GM18505 (cell line): ENCODE measurements around the gene CNIH4.

Source experiments
- ATAC-seq: cut with Tn5 transposase; IDR thresholded peaks from one replicate; pipeline ENCODE4 v1.9.1; 2021; ENCODE audit not compliant: unreplicated experiment
- POLR2A ChIP-seq: IDR thresholded peaks from 4 replicates; pipeline ENCODE4 v1.6.1; 2011; ENCODE audit warnings: borderline replicate concordance; ENCODE audit not compliant: insufficient read depth, insufficient read length; ENCODE audit errors: extremely low read depth

CNIH4 gene

DNA sequence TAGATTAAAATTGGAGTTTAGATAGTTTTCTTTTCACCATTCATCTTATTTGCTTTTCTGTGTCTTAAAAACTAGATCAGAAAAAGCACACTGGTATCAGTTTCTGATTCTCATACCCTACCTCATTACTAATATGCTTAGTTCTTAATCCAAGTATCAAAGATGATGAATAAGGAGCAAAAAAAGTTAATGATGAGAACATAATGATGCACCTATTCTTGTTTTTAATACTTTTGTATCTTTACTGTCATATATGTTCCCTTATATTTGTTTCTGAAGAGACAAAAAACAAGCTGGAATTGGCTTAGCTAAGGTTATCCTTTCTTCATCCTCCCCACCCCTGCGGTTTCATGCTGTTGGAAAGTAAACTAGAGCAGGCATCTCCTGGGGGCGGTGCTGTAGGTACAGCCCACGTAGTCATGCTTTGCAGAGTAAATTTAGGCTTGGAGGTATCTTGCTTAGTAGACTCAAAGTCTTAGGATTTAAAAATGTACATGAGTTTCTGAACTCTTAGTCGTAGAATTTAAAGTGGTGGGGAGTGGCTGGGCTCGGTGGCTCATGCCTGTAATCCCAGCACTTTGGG is 16.4 kb downstream of the CNIH4 start:
- ATAC-seq = no peak
- no peak for TF ChIP-seq POLR2A

- ATAC-seq = no peak
- no peak for TF ChIP-seq POLR2A
These were observed 18.4 kb downstream of the CNIH4 start for GRCh38 chr1:224375059-224375458.

DNA sequence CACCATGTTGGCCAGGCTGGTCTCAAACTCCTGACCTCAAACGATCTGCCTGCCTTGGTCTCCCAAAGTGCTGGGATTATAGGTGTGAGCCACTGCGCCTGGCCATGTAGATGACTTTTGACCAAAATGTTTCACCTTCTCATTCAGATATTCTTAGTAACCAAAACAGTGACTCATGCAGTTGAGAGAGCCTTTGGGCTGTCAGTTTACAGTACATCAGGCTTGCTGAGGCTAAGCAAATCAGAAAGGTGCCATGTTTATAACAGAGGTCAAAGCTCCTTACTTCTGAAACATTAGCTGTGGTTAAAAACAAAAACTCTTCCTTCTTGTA is 21.0 kb downstream of the CNIH4 start:
- ATAC-seq = peak; percentile 50

DNA sequence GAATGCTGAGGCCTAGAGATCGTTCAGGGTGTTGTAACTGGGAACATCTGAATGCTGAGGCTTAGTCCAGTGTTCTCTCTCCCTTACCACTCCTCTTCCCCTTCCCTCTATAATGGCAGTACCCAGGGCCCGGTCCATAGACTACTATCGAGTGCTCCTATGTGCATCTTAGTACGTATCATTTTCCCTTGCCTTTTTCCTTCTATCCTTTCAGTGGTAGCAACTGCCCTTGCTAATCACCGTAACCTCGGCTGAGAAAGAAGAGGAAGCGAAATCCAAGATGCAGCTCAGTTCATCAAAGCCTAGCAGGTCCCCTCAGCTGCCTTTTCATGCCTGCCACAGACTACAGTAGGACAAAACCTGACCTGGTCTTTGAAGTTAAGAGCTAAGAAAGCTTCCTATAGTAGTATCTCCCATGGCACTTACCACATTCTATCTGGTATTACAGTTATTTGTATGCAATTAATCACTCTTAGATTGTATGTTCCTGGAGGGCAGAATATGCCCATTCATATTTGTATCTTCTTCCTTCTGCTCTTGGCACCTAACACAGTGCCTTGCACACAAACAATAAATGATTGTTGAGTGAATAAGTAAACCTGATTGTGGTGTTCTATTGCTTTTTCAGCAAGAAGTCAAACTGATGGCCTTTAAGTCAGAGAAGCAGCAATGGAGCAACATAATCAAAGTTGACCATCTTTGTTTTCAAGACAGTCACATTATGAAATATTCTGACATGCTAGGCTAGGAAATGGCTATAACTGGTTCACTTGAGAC is 22.4 kb downstream of the CNIH4 start:
- TF ChIP-seq POLR2A = no peak
- peak; percentile 34 for ATAC-seq

More for the DNA sequence above, 21.0 kb downstream of the CNIH4 start:
- no peak for TF ChIP-seq POLR2A

- TF ChIP-seq POLR2A = no peak
- ATAC-seq = peak; percentile 54
These were observed 23.3 kb downstream of the CNIH4 start for GRCh38 chr1:224380003-224380402.

- no peak for TF ChIP-seq POLR2A
- no peak for ATAC-seq
These were observed 25.3 kb downstream of the CNIH4 start for GRCh38 chr1:224381880-224382548.

- ATAC-seq = no peak
- no peak for TF ChIP-seq POLR2A
These were observed 26.5 kb downstream of the CNIH4 start for GRCh38 chr1:224383218-224383617.

DNA sequence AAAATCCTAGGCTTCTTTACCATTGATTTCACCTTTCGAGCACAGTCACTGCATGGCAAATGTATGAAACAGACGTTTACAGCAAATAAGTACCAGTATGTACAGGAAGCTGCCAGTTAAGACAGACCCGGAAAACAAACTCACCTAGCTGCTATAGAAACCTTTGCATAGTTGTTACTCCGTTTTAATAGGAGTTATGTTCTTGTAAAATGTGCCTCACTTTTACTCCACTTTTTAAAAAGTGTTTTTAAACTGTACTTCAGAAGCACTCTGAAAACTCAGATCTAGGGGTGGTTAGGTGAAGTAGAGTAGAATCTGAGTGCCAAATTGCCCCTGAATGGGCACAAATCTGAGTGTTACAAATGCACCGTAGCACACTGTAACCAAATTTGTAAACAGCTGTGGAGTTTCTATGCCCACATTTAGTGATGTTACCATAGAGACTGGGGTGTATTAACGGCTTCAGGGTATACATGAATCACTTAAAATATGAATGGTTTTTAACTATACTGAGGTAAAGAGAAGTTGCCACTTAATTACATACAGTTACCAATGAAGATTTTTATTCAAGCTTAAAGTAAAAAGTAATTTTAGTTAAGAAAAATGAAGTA is 30.7 kb downstream of the CNIH4 start:
- no peak for TF ChIP-seq POLR2A
- ATAC-seq = no peak

- ATAC-seq = no peak
- no peak for TF ChIP-seq POLR2A
These were observed 31.3 kb downstream of the CNIH4 start for GRCh38 chr1:224387943-224388342.

DNA sequence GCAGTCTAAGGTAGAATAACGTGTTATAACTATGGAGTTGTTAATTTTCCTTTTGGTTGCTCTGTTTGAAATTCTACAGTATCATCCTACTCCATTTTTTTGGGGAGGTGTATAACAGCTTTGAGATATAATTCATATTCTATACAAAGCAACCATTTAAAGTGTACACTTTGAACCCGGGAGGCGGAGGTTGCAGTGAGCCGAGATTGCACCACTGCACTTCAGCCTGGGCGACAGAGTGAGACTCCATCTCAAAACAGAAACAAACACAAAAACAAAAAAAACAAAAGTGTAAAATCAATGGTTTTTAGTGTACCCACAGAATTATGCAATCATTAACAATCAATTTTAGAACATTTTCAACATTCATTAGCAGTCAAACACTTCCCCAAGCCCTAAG is 33.8 kb downstream of the CNIH4 start:
- ATAC-seq = no peak
- TF ChIP-seq POLR2A = no peak

DNA sequence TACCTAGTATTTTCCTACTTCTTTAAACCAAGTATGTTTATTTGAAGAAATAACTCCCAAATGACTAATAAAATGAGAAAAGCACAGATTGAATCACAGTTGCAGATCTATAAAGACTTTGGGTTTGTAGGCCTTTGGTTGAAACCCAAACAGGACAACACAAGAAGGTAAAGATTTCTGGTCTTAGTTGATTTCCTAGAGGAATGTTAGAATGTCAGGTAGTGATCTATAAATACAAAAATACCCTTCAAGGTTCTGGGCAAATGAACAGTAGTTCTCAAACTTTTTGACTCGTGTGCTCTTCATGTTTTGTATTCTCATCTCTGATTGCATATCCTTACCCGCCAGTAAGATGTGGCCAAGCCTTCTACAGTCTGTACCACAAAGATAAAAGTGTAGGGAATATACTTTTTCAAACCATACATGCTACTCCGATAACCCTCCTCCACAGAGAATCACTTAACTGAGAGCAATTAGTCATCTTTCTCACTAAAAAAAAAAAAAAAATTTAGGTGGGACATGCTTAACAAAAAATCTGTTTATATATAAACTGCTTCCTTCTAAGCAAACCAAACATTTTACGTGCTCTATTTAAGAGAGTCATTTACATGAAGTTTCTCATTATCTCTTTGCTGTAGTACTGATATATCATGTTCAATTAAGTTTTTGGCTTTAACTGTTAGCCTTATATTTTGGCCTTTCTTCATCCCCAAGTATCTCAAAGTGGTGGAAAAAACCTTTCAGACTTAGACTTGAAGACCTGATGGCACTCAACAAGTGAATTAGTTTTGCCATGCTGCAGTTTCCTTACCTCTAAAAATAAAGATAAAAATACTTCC is 36.0 kb downstream of the CNIH4 start:
- TF ChIP-seq POLR2A = no peak
- no peak for ATAC-seq

GRCh38 chr1:224393294-224393693 is 36.6 kb downstream of the CNIH4 start:
- no peak for ATAC-seq
- no peak for TF ChIP-seq POLR2A

- ATAC-seq = no peak
- no peak for TF ChIP-seq POLR2A
These were observed 43.2 kb downstream of the CNIH4 start for GRCh38 chr1:224399887-224400286.
